Stimulated activated CD4-positive, alpha-beta T cell treated with anti-CD3 and anti-CD28 coated beads, Interleukin-4, amount 100 ng/mL, for 48 hours (primary cell): ENCODE measurements around the gene ACSF2.
"Not testable (repeated sequence)": the region's sequence is repeated elsewhere in the genome, so short reads cannot be mapped to it uniquely, and the experiment has no call there.

Source experiments
- DNase-seq, 2 donors: peaks; one replicate each; pipeline ENCODE4 v3.0.0-alpha.2; 2020; ENCODE audit warnings: low read depth in 2 of 2

ACSF2 gene

DNA sequence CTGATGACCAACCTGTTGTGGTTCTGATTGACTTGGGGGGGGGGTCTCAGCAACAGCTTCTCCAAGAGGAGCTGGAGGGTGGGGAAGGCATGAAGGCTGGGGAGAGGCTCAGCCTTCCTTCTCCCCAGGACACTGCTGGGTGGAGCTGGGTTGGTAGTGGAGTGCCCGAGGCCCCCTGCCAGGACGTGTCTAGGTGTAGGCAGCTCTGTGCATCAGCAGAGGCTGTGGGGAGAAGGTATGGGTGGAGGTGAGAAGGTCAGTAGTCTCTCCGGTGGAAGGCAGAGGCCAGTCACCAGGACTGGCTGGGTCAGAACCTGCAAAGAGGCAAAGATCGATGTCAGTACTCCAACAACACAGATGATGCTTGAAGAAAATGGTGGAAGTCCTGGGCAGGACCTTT lies 38.7 kb downstream of the ACSF2 start:
- no peak for DNase-seq

DNA sequence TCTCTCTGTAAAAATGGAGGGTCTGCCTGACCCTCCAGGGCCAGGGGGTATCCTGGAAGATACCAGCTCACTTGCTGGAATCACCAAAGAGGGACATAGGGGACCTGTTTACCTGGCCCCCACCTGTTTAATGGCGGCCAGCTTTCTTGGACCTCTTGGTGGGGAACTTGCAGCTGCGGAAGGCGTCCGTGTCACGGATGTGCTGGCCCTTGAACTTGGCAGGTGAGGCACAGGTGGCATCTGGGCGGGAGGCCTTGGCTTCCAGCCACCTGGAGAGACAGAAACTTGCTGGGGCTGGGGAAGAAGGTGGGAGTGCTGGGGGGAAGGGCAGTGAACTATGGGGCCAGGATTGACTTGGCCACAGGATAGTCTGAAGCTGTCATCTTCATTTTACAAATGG lies 39.2 kb downstream of the ACSF2 start:
- DNase-seq, result no peak

DNA sequence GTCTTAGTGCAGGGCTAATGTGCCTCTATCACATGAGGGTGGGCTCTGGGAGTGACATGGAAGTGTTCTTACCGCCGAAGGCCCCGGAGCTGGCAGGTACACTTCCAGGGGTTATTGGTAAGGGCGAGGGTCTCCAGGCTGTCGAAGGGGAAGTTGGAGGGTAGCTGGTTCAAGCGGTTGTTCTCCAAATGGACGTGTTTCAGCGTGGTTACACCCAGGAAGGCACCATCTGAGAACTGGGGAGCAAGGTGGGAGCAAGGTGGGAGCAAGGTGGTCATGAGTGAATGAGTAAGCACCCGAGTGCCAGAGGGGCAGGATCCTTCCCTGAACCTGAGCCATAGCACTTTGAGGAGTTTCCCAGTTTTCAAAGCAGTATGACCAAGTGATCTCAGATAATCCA lies 39.6 kb downstream of the ACSF2 start:
- no peak for DNase-seq

DNA sequence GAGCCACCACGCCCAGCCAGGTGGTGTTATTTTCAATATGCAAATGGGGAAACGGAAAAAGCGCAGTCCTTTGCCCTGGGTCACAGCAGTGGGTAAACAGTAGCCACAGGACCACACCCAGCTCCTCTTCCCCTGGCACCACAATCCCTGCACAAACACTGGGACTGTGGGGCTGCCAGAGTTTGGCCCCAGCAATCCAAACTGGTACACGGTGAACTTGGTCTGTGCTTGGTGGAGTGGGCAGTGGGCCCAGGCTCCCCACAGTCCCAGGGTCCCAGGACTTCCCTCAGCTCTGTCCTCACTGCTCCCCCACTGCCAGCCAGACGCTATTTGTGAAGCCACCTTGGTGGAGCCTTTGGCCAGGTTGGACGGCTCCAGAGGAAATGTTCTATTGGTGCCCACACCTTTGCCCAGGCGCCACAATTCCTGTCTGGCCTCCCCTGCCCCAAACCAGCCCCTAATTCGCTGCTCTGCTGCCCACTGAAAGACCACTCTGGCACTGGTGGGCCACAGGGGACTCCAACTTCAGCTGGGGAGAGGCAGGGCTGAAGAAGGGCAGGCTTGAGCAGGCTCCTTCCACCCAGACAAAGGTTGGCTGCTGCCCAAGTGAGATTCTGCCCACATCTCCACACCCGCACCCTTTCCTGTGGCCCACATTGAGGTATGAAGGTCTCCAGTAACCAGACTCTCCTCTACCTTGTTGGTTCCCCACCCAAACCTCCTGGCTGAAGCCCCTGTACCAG lies 40.5 kb downstream of the ACSF2 start:
- no peak for DNase-seq

- DNase-seq, result no peak
Measured at GRCh38 chr17:50467114-50467854, 41.3 kb downstream of the ACSF2 start.

GRCh38 chr17:50467855-50468303 lies 41.9 kb downstream of the ACSF2 start:
- DNase-seq, result no peak

DNA sequence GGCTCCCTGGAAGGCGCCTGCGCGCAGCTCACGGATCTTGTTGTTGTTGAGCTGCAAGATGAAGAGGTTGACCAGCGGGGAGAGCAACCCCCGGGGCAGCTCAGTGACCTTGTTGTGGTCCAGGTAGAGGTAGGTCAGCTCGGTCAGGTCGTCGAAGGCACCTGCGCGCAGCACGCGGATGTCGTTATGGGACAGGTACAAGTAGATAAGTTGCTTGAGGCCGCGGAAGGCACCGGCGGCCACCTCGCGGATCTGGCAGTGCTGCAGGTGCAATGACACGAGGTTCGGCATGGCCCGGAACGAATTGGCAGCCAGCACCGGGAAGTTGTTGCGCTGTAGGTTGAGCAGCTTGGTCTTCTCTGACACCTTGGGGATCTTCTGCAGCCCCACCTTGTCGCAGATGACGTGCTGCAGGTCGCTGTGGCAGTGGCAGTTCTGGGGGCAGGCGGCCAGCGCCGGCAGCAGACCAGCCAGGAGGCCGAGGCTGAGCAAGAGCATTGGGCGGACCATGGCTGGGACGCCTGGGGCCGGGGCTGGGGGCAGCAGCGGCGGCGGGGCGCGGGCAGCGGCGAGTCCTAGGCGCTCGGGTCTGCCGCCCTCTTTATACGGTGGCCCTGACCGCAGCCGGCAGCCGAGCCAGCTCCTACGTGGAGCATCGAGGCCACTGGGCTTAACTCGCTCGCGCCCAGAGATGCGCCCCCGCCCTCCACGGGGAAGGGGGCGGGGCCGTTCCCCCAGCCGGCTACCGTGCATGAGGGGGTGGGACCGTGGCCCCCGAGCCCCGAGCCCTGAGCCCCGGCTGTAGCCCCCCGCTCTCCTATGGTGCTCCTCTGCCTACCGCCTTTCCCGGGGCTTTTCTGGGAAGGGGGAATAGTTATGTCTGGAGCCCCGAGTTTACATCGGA lies 42.5 kb downstream of the ACSF2 start, which contains the start of gene CHAD:
Gene CHAD, minus strand, starts transcription at position 577 of the 904 bp plus-strand sequence. Its CDS starts 67 bp downstream, at position 510.
- no peak for DNase-seq

- DNase-seq, result no peak
Measured at GRCh38 chr17:50469208-50469605, 43.2 kb downstream of the ACSF2 start.

DNA sequence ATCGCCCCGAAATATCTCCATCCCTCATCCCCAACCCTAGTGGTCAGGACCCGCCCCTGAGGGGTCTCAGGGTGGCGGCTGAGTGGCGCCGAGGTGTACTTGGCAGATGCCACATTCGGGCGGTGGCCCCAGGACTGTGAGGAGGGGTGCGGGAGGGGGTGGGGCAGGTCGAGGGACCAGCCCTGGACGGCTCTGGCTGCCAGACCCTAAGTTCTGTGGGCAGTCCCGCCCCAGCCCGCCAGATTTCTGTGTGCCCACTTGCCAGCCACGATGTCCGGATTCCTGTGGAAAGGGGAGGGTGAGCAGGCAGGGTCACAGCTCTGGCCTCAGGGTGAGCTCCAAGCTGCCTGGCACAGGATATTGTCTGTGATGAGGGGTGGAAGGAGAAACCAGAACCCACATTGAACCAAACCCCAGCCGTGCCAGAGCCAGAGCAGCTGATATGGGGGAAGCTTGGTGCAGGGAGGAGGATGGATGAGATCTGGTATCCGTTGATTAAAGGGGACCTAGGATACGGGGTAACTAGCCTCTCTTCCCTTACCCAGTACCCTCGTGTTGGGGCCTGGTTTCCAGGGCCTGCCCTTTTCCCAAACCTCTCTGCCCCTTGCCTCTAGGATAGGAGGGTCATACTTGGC lies 43.8 kb downstream of the ACSF2 start:
- DNase-seq, result no peak

- no peak for DNase-seq
Measured at GRCh38 chr17:50470426-50470825, 44.4 kb downstream of the ACSF2 start.

- no peak for DNase-seq
Measured at GRCh38 chr17:50471009-50471905, 45.2 kb downstream of the ACSF2 start.

DNA sequence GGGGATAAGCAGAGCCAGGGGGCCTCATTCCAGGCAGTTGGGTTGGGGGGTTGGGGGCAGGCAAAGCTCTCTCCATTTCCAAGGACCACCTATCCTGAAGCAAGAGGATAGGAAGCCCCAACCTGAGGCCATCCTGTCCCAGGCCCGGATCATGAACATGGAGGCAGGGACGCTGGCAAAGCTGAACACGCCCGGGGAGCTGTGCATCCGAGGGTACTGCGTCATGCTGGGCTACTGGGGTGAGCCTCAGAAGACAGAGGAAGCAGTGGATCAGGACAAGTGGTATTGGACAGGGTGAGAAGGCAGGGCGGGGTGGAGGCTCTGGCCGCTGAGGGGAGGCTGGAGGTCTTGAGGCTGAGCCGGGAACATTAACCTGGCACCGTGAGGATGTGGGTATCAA lies 46.3 kb downstream of the ACSF2 start:
- DNase-seq, result no peak

- not testable (repeated sequence) for DNase-seq
Measured at GRCh38 chr17:50472761-50473161, 46.7 kb downstream of the ACSF2 start.

- DNase-seq, result no peak
Measured at GRCh38 chr17:50473901-50474300, 47.9 kb downstream of the ACSF2 start.

GRCh38 chr17:50474523-50474922 lies 48.5 kb downstream of the ACSF2 start:
- DNase-seq, result no peak

DNA sequence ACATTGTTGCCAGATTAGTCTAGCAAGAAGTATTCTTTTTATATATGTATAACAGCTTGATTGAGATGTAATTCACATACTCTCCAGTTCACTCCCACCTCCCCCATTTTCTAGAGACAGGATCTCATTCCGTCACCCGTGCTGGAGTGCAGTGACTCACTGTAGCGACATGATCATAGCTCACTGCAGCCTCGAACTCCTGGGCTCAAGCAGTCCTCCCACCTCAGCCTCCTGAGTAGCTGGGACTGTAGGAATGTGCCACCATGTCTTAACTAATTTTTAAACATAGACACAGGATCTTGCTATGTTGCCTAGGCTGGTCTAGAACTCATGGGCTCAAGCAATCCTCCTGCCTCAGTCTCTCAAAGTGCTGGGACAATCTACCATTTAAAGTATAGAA lies 49.3 kb downstream of the ACSF2 start:
- no peak for DNase-seq

- DNase-seq, result not testable (repeated sequence)
Measured at GRCh38 chr17:50475775-50476544, 49.9 kb downstream of the ACSF2 start.

GRCh38 chr17:50476545-50477315 lies 50.7 kb downstream of the ACSF2 start:
- DNase-seq, result no peak

- no peak for DNase-seq
Measured at GRCh38 chr17:50477976-50478375, 52.0 kb downstream of the ACSF2 start.
